ENCODE measurements around the gene BRI3.

The BRI3 gene

GRCh38 chr7:98286701-98287485 is 5.4 kb downstream of the BRI3 start:
- Histone ChIP-seq H3K27me3 (ENCODE audit: low read depth) (no peaks in the 10 kb centered on the region), H3K4me1 (peaks cover 15% of the 10 kb centered on the region), H3K9me3 (no peaks in the 10 kb centered on the region), H3K4me3 (no peak overlapping the region), H3K36me3 (replicated peaks) (peaks cover 38% of the 10 kb centered on the region)
- DNase-seq (ENCODE audit: low spot score in 2 of 2) = no peak
- in situ Hi-C loops (cut with MboI; ENCODE audit: low sequenced_read_pairs) = no loop called here

DNA sequence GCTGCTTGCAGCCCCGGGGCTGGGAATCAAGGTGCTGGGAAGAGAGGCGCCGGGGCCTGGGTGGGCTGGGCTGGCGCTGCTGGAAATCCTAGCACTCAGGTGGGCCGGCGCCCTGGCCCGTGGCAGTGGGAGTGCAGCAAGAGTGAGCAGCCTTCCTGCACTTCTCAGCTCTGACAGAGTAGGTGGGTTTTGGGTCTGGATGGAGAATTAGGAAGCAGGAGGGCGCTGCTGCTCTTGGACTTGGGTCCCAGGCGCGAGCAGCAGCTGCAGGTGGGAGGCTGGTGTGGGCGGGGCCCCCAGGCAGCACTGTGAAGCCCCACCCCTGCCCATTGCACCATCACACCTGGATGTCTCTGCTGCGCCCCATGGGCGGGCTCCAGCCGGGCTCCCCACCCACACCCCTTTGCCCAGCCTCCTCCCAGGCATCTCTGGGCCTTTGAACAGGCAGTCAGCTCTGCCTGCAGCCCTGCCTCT is 6.0 kb downstream of the BRI3 start:
- no peaks in the 10 kb centered on the region for H3K27me3 ChIP-seq (ENCODE audit: low read depth)
- no peak overlapping the region for H3K4me3 ChIP-seq
- in situ Hi-C loops (cut with MboI; ENCODE audit: low sequenced_read_pairs) = no loop called here
- H3K36me3 ChIP-seq (replicated peaks) = peaks cover 44% of the 10 kb centered on the region
- DNase-seq (ENCODE audit: low spot score in 2 of 2) = no peak
- H3K4me1 ChIP-seq = peaks cover 15% of the 10 kb centered on the region
- H3K9me3 ChIP-seq = no peaks in the 10 kb centered on the region

- H3K4me3 ChIP-seq = no peak overlapping the region
- in situ Hi-C loops (cut with MboI; ENCODE audit: low sequenced_read_pairs) = no loop called here
- H3K36me3 ChIP-seq (replicated peaks) = peaks cover 49% of the 10 kb centered on the region
- peaks cover 13% of the 10 kb centered on the region for H3K4me1 ChIP-seq
- no peaks in the 10 kb centered on the region for H3K27me3 ChIP-seq (ENCODE audit: low read depth)
- H3K9me3 ChIP-seq = no peaks in the 10 kb centered on the region
- no peak for DNase-seq (ENCODE audit: low spot score in 2 of 2)
These were observed 6.8 kb downstream of the BRI3 start for GRCh38 chr7:98288064-98288823.

- H3K4me1 ChIP-seq = peaks cover 13% of the 10 kb centered on the region
- no peaks in the 10 kb centered on the region for H3K27me3 ChIP-seq (ENCODE audit: low read depth)
- H3K36me3 ChIP-seq (replicated peaks) = peaks cover 47% of the 10 kb centered on the region
- in situ Hi-C loops (cut with MboI; ENCODE audit: low sequenced_read_pairs) = no loop called here
- no peak for DNase-seq (ENCODE audit: low spot score in 2 of 2)
- H3K9me3 ChIP-seq = no peaks in the 10 kb centered on the region
- no peak overlapping the region for H3K4me3 ChIP-seq
These were observed 7.9 kb downstream of the BRI3 start for GRCh38 chr7:98289333-98289875.

DNA sequence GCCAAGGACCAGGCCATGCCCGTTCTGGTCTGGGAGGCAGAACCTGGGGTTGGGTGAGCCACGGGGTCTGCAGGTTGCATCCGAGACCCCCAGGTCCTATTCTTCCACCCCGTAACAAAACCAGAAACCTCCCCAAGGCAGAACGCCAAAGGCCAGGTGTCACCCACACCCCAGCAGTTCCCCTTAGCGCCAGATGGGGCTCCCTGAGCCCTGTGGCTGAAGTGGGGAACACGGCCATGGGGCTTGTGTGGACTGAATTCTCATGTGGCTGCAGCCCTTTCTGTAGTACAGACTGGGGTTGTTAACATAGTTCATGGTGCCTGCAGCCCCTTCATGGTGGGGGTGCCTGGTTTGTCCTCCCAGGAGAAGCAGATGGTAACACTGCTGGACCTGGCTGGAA is 10.2 kb downstream of the BRI3 start:
- DNase-seq (ENCODE audit: low spot score in 2 of 2) = no peak

DNA sequence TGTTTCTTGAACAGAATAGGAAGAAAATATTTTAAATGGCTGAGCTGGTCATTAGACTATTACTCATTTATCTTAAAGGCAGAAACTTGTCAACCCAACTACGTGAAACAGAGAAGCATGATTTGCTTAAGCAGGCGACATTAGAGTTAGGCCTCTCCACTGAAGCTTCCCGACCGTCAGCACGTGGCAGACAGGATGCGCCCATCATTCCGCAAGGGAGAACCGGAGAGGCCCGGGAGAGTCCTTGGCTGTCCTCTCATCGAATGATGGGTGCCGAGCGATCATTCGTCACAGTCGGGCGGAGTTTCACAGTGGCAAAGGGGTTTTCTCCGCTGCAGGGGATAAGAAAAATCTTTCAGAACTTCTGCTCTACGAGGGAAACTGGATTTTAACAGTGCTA is 11.8 kb downstream of the BRI3 start:
- Histone ChIP-seq H3K9me3 (no peaks in the 10 kb centered on the region), H3K36me3 (replicated peaks) (peaks cover 47% of the 10 kb centered on the region)
- in situ Hi-C loops (cut with MboI; ENCODE audit: low sequenced_read_pairs) = loop anchor here (10.0 kb wide), 1 partner anchor 552 kb away; no protein-coding TSS in a partner anchor

More for the DNA sequence above, 10.2 kb downstream of the BRI3 start:
- Histone ChIP-seq H3K36me3 (replicated peaks) (peaks cover 53% of the 10 kb centered on the region), H3K4me1 (peaks cover 13% of the 10 kb centered on the region), H3K4me3 (no peak overlapping the region), H3K9me3 (no peaks in the 10 kb centered on the region), H3K27me3 (ENCODE audit: low read depth) (no peaks in the 10 kb centered on the region)
- in situ Hi-C loops (cut with MboI; ENCODE audit: low sequenced_read_pairs) = loop anchor here (10.0 kb wide), 1 partner anchor 553 kb away; no protein-coding TSS in a partner anchor

GRCh38 chr7:98293746-98294145 is 12.3 kb downstream of the BRI3 start:
- Histone ChIP-seq H3K4me1 (peaks cover 13% of the 10 kb centered on the region), H3K36me3 (replicated peaks) (peaks cover 46% of the 10 kb centered on the region), H3K27me3 (ENCODE audit: low read depth) (no peaks in the 10 kb centered on the region), H3K4me3 (no peak overlapping the region), H3K9me3 (no peaks in the 10 kb centered on the region)
- no peak for DNase-seq (ENCODE audit: low spot score in 2 of 2)
- in situ Hi-C loops (cut with MboI; ENCODE audit: low sequenced_read_pairs) = loop anchor here (10.0 kb wide), 1 partner anchor 551 kb away; no protein-coding TSS in a partner anchor

More for the DNA sequence above, 11.8 kb downstream of the BRI3 start:
- peaks cover 13% of the 10 kb centered on the region for H3K4me1 ChIP-seq
- DNase-seq (ENCODE audit: low spot score in 2 of 2) = no peak
- H3K27me3 ChIP-seq (ENCODE audit: low read depth) = no peaks in the 10 kb centered on the region
- H3K4me3 ChIP-seq = no peak overlapping the region

DNA sequence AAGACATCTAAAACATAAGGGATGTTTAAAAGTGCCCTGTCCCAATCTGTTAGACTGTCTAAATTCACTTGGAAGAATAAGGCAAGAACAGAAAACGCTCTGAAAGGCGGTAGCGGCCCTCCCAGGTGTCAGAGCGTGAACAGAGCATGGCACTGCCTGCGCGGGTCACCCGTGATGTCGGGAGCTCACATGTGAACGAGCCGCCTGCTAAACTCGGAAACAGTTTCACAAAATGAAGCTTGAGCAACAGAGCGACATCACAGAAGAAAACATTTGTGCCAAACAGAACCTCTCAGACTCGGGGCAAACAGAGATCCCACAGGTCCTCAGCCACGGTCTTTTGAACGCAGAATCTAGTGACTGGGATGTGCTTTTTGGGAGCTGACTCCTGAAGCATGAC is 12.8 kb downstream of the BRI3 start:
- DNase-seq (ENCODE audit: low spot score in 2 of 2) = no peak
- H3K27me3 ChIP-seq (ENCODE audit: low read depth) = no peaks in the 10 kb centered on the region
- in situ Hi-C loops (cut with MboI; ENCODE audit: low sequenced_read_pairs) = loop anchor here (10.0 kb wide), 1 partner anchor 550 kb away; no protein-coding TSS in a partner anchor
- no peak overlapping the region for H3K4me3 ChIP-seq
- H3K9me3 ChIP-seq = no peaks in the 10 kb centered on the region
- H3K36me3 ChIP-seq (replicated peaks) = peaks cover 46% of the 10 kb centered on the region
- H3K4me1 ChIP-seq = peaks cover 13% of the 10 kb centered on the region

DNA sequence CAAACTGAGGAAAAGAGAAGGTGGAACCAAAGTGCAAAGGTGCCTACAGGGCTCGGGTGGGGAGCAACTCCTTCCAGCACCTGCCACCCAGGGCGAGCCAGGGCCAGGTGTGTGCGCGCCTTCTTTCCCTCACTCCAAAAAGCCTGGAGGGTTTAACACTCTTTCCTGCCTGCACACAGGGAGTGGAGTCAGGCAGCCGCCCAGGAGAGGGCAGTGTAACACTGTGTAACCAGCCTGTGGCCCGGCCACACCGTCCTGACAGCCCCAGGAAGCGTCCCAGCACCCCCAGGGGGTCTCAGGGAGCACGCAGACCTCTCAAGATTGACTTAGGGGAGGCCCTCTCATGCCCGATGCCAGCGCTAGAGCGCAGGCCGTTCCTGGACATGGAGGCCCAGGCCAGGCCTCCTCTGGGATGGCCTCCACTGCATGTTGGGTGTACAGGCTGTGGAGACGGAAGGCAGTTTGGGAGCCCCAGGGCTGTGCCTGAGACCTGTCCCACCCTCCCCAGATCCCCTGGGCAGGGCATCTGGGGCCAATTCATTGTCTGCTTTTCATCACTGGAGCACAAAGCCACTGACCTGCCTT is 13.4 kb downstream of the BRI3 start:
- in situ Hi-C loops (cut with MboI; ENCODE audit: low sequenced_read_pairs) = loop anchor here (10.0 kb wide), 1 partner anchor 550 kb away; no protein-coding TSS in a partner anchor
- DNase-seq (ENCODE audit: low spot score in 2 of 2) = peak; percentile 33 to 74
- peaks cover 43% of the 10 kb centered on the region for H3K36me3 ChIP-seq (replicated peaks)
- H3K4me3 ChIP-seq = no peak overlapping the region
- H3K9me3 ChIP-seq = no peaks in the 10 kb centered on the region
- H3K27me3 ChIP-seq (ENCODE audit: low read depth) = no peaks in the 10 kb centered on the region
- H3K4me1 ChIP-seq = peaks cover 13% of the 10 kb centered on the region

GRCh38 chr7:98295467-98296192 is 14.1 kb downstream of the BRI3 start:
- Histone ChIP-seq H3K9me3 (no peaks in the 10 kb centered on the region), H3K4me3 (no peak overlapping the region), H3K36me3 (replicated peaks) (peaks cover 43% of the 10 kb centered on the region), H3K4me1 (peaks cover 10% of the 10 kb centered on the region), H3K27me3 (ENCODE audit: low read depth) (no peaks in the 10 kb centered on the region)
- no peak for DNase-seq (ENCODE audit: low spot score in 2 of 2)
- in situ Hi-C loops (cut with MboI; ENCODE audit: low sequenced_read_pairs) = loop anchor here (10.0 kb wide), 1 partner anchor 549 kb away; no protein-coding TSS in a partner anchor

GRCh38 chr7:98296833-98297232 is 15.3 kb downstream of the BRI3 start:
- in situ Hi-C loops (cut with MboI; ENCODE audit: low sequenced_read_pairs) = loop anchor here (10.0 kb wide), 1 partner anchor 548 kb away; no protein-coding TSS in a partner anchor
- DNase-seq (ENCODE audit: low spot score in 2 of 2) = no peak
- Histone ChIP-seq H3K9me3 (no peaks in the 10 kb centered on the region), H3K36me3 (replicated peaks) (peaks cover 36% of the 10 kb centered on the region), H3K4me1 (no peaks in the 10 kb centered on the region; the same call in 1 of the 2 replicates), H3K4me3 (no peak overlapping the region), H3K27me3 (ENCODE audit: low read depth) (no peaks in the 10 kb centered on the region)

DNA sequence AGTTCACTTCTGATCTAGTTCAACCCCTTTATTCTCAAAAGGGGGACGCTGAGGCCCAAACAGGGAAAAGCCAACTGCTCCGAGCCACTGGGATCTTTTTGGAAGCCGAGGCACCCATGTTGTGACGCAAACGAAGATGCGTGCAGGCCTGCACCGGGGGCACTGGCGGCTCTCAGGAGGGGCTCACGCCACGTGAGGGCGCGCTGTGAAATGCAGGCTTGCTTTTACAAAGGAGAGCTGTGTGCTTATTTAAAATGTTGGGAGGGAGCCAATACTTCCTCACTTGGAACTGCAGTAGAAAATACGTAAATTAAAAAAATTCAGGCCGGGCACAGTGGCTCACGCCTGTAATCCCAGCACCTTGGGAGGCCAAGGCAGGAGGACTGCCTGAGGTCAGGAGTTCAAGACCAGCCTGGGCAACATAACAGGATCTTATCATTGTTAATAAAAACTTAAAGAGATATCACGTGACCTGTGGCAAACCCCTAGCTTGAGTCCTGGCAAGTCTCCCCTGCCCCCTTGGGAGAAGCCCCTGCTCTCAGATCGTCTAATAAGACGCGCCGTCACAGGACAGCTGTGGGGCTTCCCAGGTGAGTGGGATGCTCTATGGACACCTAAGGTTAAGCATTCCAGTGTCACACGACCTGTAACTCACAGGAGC is 16.3 kb downstream of the BRI3 start:
- Histone ChIP-seq H3K36me3 (replicated peaks) (peaks cover 28% of the 10 kb centered on the region), H3K4me1 (no peaks in the 10 kb centered on the region), H3K4me3 (no peak overlapping the region), H3K9me3 (no peaks in the 10 kb centered on the region), H3K27me3 (ENCODE audit: low read depth) (no peaks in the 10 kb centered on the region)
- in situ Hi-C loops (cut with MboI; ENCODE audit: low sequenced_read_pairs) = loop anchor here (10.0 kb wide), 1 partner anchor 547 kb away; no protein-coding TSS in a partner anchor
- DNase-seq (ENCODE audit: low spot score in 2 of 2) = no peak

Data from HAP-1 (cell line).